HG03060 (cell line): ENCODE data around the gene RFPL3.

Source experiments
- ATAC-seq: cut with Tn5 transposase; IDR thresholded peaks from one replicate; pipeline ENCODE4 v1.9.1; 2021; ENCODE audit warnings: low read depth, moderate number of reproducible peaks; ENCODE audit not compliant: unreplicated experiment

Gene RFPL3

GRCh38 chr22:32407312-32407711 lies 49.6 kb downstream of the RFPL3 start:
- ATAC-seq: no peak

DNA sequence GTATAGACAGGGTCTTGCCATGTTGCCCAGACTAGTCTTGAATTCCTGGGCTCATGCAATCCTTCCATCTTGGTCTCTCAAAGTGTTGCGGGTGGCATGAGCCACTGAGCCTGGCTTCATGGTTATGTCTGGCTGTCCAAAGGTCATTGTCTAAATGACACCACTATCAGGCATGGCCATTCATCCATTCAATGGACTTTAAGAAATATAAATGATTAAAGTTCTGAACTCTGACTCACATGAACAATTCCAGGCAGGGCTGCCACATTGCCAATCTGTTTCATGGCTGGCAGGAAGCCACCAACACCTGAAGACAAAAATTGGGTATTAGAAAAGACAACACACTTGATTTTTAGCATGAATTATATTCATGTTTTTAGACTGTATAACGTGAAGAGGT lies 50.3 kb downstream of the RFPL3 start:
- ATAC-seq: no peak

GRCh38 chr22:32409977-32410376 lies 52.3 kb downstream of the RFPL3 start:
- ATAC-seq: no peak

DNA sequence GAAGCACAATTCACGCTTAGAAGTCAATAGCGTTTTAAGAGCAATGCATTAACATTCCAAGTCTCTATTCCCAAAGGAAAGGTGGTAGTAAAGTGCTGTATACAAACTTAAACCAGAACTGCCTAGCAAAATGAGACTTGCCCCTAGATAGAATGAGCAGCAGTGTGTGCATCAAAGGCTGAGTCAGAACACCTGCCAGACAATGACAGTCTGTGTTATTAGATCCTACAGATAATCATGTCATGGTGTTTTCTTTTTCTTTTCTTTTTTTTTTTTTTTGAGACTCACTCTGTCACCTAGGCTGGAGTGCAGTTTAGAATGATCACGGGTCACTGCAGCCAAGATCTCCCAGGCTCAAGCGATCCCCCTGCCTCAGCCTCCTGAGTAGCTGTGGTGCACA lies 52.8 kb downstream of the RFPL3 start:
- no peak for ATAC-seq
